ENCODE results near the gene KRT28.
"Not testable (repeated sequence)": the region's sequence is repeated elsewhere in the genome, so short reads cannot be mapped to it uniquely, and the experiment has no call there.

The KRT28 gene

DNA sequence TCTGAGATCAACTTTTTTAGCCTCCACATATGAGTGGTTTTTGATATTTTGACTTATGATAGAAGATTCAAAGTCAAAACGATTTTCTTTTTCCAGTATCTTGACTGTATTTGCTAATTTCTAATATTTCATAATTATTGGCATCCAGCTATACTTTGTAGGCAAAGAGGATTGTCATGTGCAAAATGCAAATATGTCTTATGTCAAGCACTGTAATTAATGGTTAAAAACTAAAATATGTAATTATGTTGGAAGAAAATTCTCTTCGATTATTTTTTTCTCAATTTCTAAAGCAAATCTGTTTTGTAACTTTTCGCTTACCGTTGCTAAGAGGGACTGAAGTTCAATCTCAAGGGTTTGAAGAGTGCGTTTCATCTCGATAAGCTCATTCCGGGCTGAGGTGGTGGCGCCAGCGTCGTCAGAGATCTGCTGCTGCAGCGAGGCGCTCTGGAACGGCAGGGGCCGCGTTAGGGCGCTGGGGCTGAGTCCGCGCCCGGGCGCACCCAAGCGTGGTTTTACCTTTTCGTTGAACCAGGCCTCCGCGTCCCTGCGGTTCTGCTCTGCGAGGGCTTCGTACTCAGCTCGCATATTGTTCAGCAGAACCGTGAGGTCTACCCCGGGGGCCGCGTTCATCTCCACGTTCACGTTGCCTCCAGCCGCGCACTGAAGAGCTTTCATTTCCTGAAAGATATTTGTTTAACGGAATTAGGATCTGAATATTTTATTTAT, 20.4 kb downstream of the KRT28 start:
- DNase-seq (ENCODE audit: low read depth, low spot score): no peak

DNA sequence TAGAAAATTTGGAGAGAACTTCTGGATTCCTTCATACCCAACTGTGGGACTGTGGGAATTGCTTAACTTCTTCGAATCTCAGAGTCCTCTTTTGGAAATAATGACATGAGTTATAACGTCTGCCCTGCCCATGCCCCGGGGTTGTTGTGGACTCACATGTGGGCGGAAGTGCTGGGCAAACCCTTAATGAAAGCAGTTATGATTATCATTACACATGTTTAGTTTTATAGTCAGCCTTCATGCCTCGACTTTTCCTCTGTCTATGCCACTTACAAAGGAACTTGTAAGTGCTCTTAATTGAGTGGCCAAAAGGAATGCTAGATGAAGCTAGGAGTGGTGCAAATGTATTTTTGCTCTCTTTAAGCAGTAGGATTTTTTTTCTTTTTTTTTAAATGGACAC, 21.3 kb downstream of the KRT28 start:
- no peak for DNase-seq (ENCODE audit: low read depth, low spot score)

DNA sequence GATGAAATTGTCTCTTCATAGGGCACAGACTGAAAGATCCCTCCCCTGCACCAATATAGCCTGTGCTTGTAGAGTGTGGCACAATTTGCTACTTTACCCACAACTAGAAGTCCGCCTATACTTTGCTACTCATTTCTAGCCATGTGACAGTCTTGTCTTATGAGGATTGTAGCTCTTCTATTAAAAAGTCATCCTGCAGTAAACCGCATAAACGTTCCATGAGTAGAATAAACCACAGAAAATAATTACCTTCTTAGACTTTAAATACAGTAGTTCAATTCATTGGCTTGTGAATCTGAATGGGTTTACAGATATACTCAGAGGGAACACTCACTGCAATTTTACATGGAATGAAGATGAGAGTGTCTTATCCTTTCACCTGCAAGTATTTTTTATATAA, 21.8 kb downstream of the KRT28 start:
- no peak for DNase-seq (ENCODE audit: low read depth, low spot score)

DNA sequence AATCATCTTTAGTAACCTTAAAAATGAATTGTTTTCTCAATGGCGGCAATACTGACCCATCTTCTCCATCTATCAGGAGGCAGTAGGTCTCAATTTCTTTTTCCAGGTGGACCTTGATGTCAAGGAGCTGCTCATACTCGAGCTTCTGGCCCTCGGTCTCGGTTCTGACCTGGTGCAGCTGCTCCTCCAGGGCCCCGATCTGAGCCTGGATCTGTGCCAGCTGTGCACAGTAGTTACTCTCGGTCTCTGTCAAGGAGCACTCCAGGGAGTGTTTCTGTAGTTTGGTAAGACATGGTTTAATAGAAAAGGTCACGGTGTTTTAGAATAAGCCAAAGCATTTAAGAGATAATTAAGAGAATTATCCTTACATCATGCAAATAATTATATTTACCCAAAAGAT, 22.3 kb downstream of the KRT28 start:
- DNase-seq (ENCODE audit: low read depth, low spot score): no peak

DNA sequence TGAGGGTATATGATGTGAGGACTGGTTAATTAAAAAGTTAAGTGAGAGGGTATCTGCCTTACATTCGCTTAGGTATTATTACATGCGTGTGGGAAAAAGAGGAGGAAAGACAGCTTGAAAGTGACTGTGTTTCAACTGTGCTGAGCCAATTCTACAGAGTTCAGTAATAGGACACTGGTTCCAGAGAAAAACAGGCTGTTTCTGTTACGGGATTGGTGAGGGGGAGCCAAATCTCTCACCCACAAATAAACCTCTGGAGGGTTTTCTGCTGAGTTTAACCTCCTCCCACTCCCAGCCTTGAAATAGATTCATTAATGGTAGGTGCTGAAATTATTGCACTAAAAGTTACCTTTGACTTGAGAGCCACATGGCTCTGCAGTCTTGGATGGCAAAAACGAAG, 23.8 kb downstream of the KRT28 start:
- DNase-seq (ENCODE audit: low read depth, low spot score): no peak

DNA sequence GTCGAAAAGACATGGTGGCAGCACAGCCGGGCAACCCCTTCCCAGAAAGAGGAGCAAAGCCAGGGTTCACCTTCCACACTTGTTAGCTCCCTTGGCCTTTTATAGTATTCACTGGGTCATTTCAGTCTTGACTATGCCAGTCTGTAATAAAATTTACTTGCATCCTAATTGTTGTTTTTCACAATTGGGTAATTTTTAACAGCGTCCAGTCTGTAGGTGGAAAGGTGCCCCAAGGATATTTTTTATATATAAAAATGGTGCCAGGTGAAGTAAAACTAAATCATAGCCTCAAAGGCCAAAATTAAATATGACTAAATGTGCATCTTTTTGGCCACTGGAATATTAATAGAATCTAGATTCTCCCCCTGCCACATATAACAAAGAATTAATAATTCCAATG, 27.7 kb downstream of the KRT28 start, which contains the start of gene KRT26:
KRT26 (minus strand) TSS at position 101 of the 400 bp plus-strand sequence; CDS start at position 13, 88 bp downstream.
- DNase-seq (ENCODE audit: low read depth, low spot score): no peak

DNA sequence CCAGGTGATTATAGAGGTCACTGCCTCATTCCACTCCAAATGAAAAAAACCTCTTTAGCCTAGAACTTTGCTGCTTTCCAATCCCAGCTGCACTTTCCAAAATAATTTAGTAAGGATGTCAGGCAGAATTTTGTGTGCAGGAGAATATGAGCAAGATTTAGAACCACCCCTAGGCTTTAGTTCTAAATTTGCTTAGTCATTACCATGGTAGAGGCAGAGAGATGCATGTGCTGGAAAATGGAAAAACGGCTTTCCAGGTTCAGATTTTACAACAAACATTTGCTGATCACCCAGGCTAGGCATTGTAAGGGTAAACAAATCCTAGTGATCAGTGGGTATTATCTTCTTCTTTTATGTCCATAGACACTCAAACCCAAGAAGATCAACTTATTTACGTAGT, 34.1 kb downstream of the KRT28 start:
- DNase-seq (ENCODE audit: low read depth, low spot score): no peak

DNA sequence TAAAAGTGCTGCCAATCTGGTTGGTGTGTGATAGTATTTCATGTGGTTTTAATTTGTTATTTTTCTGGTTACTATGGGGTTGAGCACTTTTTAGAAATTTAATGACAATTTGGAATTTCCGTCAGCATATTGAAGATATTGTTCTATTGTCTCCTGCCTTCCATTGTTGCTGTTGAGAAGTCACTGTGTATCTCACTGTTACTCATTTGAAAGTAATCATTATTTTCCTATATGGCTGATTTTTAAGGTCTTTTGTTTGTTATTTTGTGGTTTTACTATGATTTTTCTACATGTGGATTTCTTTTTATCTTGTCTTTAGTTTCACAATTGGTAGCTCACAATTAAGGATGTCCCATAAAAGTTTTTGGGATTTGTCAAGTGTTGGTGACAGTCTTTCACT, 36.0 kb downstream of the KRT28 start:
- no peak for DNase-seq (ENCODE audit: low read depth, low spot score)

DNA sequence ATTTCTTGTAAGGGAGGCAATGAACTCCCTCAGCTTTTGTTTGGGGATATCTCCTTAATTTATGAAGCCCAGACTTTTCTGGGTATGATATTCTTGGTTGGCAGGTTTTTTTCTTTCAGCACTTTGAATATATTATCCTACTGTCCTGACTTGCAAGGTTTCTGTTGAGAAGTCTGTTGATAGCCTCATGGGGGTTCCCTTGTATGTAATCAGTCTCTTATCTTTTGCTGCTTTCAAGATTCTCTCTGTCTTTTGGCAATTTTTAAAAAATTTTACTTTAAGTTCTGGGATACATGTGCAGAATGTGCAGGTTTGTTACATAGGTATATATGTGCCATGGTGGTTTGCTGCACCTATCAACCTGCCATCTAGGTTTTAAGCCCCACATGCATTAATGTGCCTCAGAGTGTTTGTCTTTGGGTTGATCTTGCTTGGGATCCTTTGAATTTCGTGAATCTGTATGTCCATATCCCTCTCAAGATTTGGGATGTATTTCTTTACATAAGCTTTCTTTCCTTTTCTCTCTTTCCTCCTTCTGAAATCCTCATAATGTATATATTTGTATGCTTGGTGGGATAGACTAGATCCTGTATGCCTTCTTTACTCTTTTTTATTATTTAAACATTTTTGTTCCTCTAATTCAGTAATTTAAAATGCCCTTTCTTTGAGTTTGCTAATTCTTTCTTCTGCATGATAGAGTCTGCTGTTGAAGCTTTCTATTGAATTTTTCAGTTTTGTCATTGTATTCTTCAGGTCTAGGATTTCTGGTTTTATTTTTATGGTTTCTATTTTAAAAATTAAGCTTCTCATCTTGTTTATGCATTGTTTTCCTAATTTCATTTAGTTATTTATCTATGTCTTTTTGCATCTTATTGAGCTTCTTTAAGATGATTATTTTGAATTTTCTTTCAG, 39.4 kb downstream of the KRT28 start:
- no peak for DNase-seq (ENCODE audit: low read depth, low spot score)

DNA sequence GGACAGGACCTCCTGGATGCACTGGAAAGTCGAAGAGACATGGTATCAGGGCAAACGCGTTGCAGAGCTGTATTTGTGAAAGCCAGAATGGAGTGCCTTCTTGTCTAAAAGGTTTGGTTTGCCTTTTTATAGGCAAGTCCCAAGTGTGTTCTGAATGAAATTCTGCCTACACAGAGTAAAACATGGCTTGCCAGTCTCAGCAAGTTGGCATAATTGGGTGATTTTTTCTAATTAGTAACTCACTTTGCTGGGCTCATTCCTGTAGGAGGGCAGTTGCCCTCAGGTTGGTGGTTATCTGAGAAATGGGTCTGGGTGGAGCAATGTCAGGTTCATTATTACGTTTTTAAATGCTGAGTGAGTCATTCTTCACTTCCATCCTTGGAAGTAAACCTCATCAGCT, 44.5 kb downstream of the KRT28 start, which contains the start of gene KRT25:
KRT25 (minus strand) TSS at position 101 of the 400 bp plus-strand sequence; CDS start at position 41, 60 bp downstream.
- DNase-seq (ENCODE audit: low read depth, low spot score): no peak

DNA sequence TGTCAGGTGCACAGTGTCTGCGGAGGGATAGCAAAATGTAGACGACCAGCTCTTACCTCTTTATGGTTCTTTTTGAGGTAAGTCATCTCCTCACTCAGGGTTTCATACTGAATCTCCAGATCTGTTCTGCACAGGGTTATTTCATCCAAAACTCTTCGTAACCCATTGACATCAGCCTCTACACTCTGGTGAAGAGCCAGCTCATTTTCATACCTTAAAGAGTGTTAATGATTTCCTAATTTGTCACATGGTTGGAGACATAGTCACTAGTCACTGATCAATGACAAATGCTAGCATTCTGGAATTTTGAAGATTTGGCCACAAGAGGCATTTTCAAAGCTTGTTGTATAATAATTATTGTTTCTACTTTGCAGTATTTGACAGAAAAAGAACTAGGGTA, 46.0 kb downstream of the KRT28 start:
- DNase-seq (ENCODE audit: low read depth, low spot score): no peak

DNA sequence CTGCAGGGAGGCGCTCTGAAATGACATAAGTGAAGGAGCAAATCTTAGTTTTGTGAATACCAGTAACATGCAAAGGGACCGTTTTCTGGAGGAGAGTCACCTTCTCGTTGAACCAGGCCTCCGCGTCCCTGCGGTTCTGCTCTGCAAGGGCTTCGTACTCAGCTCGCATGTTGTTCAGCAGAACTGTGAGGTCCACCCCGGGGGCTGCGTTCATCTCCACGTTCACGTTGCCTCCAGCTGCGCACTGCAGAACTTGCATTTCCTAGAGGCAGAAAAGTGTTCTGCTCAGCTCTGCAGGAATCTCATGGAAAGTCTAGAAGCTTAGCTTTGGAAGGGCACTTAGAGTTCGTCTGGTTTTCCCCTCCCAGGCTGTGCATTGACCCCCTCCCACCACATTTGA, 48.7 kb downstream of the KRT28 start:
- DNase-seq (ENCODE audit: low read depth, low spot score): no peak

DNA sequence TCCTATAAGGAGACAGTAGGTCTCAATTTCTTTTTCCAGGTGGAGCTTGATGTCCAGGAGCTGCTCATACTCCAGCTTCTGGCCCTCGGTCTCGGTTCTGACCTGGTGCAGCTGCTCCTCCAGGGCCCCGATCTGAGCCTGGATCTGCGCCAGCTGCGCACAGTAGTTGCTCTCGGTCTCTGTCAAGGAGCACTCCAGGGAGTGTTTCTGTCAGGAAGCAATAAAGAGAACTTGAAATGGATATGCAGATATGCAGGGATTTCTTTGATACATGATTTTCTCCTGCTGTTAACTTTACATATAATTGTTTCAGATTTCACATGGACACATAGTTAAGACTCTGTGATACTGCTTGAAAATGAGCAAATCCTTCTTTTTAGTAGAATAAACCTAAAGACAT, 49.4 kb downstream of the KRT28 start:
- no peak for DNase-seq (ENCODE audit: low read depth, low spot score)

DNA sequence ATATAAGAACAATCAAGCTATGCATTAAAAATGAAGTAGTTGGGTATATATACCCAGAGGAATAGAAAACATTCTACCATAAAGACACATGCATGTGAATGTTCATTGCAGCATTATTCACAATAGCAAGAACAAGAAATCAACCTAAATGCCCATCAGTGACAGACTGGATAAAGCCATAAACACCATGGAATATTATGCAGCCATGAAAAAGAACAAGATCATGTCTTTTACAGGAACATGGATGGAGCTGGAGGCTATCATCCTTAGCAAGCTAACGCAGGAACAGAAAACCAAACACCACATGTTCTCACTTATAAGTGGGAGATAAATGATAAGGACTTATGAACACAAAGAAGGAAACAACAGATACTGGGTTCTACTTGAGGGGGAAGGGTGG, 51.1 kb downstream of the KRT28 start:
- DNase-seq (ENCODE audit: low read depth, low spot score): not testable (repeated sequence)

All from smooth muscle cell of the brain vasculature (primary cell).